Stomach (tissue), 9 donors: Measurements from ENCODE around the gene UNC5B. TPM values are rescaled to one million over a fixed set of nuclear protein-coding genes. Genes with fewer than 3 reads are reported as not detected.

Source experiments
- DNase-seq, 2 donors: peaks; one replicate each; pipeline versions ENCODE4 v3.0.0 to v3.0.0-alpha.2; 2013 to 2019
- H3K27ac ChIP-seq, 5 donors: fragments of 200-600 bp in 4 of 5; sonication (generic) in 4 of 5; one replicate each; pipeline ENCODE4 v1.5.1; 2013 to 2019; ENCODE audit warnings: mild to moderate bottlenecking in 1 of 5, moderate library complexity in 1 of 5
- H3K27me3 ChIP-seq, 3 donors: fragments of 200-600 bp; sonication (generic); one replicate each; pipeline ENCODE4 v1.5.1; 2017 to 2019; ENCODE audit warnings: mixed run types in 1 of 3
- H3K36me3 ChIP-seq, 4 donors: fragments of 200-600 bp; sonication (generic); 1 replicate in 3 of 4; 2 replicates in 1 of 4; pipeline ENCODE4 v1.5.1; 2016 to 2019
- H3K4me1 ChIP-seq, 4 donors: fragments of 200-600 bp; sonication (generic); one replicate each; pipeline ENCODE4 v1.5.1; 2016 to 2019
- H3K4me3 ChIP-seq, 4 donors: fragments of 200-600 bp; sonication (generic) in 3 of 4; one replicate each; pipeline ENCODE4 v1.5.1; 2016 to 2019; ENCODE audit warnings: mild to moderate bottlenecking in 1 of 4
- H3K9me3 ChIP-seq, 4 donors: fragments of 200-600 bp; sonication (generic); one replicate each; pipeline ENCODE4 v1.5.1; 2016 to 2019
- CTCF ChIP-seq, 7 experiments: fragments of 450-650 bp in 4 of 7; fragments of 200-600 bp in 3 of 7; sonication (generic) in 3 of 7; IDR thresholded peaks; one replicate each; pipeline ENCODE4 v1.5.1; 2016 to 2019; ENCODE audit warnings: antibody characterized with exemption in 7 of 7, control low read depth in 2 of 7, mild to moderate bottlenecking in 1 of 7
- EP300 ChIP-seq: sonication (generic); formaldehyde crosslinking; IDR thresholded peaks from one replicate; pipeline ENCODE4 v1.6.1; 2017; ENCODE audit warnings: antibody characterized with exemption
- POLR2A ChIP-seq, 4 donors: fragments of 450-650 bp; IDR thresholded peaks; one replicate each; pipeline ENCODE4 v1.6.1; 2016; ENCODE audit warnings: antibody characterized with exemption in 4 of 4, control low read depth in 2 of 4, mild to moderate bottlenecking in 1 of 4, moderate library complexity in 1 of 4
- POLR2AphosphoS5 ChIP-seq, 3 donors: sonication (generic); formaldehyde crosslinking; IDR thresholded peaks; one replicate each; pipeline ENCODE4 v1.6.1; 2016; ENCODE audit warnings: antibody characterized with exemption in 3 of 3
- WGBS, 5 donors: extraction: QIAGEN DNeasy Blood & Tissue Kit in 3 of 5; methylation state at CpG; one replicate each; pipeline versions ENCODE4 v1.1.5 to v1.1.7; 2013 to 2018; 5-methylcytosine and 5-hydroxymethylcytosine counted together
- intact Hi-C: fragments of 100-400 bp; cut with DNase I; formaldehyde crosslinking; loops from one replicate; pipeline ENCODE4 v1.15.1; 2023; ENCODE audit warnings: low total_unique reads
- polyA plus RNA-seq, 3 donors: library from polyadenylated mRNA; stranded (reverse); fragments of 200-250 nt; gene quantifications; one replicate each; pipeline ENCODE4 v1.2.3, GENCODE V29; 2013
- total RNA-seq, 5 donors: library from RNA; depleted of rRNA; stranded (reverse); fragments of >200 nt; gene quantifications; one replicate each; pipeline versions ENCODE4 v1.1.0 to v1.2.3, GENCODE V29; 2014 to 2016
- donor health status: healthy with polysubstance abuse.
- donor health status: Bipolar disorder and iron deficiency.
- donor health status: healthy.

Gene UNC5B
- total and polyA plus RNA-seq, 8 donors, result 1.4 to 42.9 (median 5.7) TPM

GRCh38 chr10:71214641-71215559 is 2.5 kb downstream of the UNC5B start:
- H3K9me3 ChIP-seq, result no peaks in the 10 kb centered on the region
- H3K4me1 ChIP-seq, result peaks cover 14 to 68% (median 63%) of the 10 kb centered on the region in 4 donors
- peaks cover 0 to 71% (median 11%) of the 10 kb centered on the region in 3 donors for H3K27me3 ChIP-seq
- H3K4me3 ChIP-seq, result peak overlapping the region in 2 of 4 donors; percentile 69 to 79
- no peaks in the 10 kb centered on the region for H3K36me3 ChIP-seq
- 82 to 91% (median 89%) methylated on average over 6 to 7 of the region's 7 CpGs for WGBS, 5 donors
- TF ChIP-seq CTCF (IDR thresholded peaks at IDR 0.05), result no peak
- TF ChIP-seq POLR2A (IDR thresholded peaks at IDR 0.05), result no peak
- no peak for TF ChIP-seq EP300
- TF ChIP-seq POLR2AphosphoS5 (IDR thresholded peaks at IDR 0.05), result no peak
- peak; percentile 5 to 23 for DNase-seq
- no peak overlapping the region for H3K27ac ChIP-seq
- intact Hi-C loops, result no loop called here

- DNase-seq, result peak in 1 of 2 donors; percentile 18
- intact Hi-C loops, result no loop called here
- H3K4me3 ChIP-seq, result peak overlapping the region in 1 of 4 donors; percentile 68
- TF ChIP-seq POLR2AphosphoS5 (IDR thresholded peaks at IDR 0.05), result no peak
- TF ChIP-seq CTCF (IDR thresholded peaks at IDR 0.05), result no peak
- TF ChIP-seq EP300, result no peak
- TF ChIP-seq POLR2A (IDR thresholded peaks at IDR 0.05), result no peak
- peaks cover 0 to 56% (median 3%) of the 10 kb centered on the region in 3 donors for H3K27me3 ChIP-seq
- H3K9me3 ChIP-seq, result no peaks in the 10 kb centered on the region
- peaks cover 14 to 71% (median 63%) of the 10 kb centered on the region in 4 donors for H3K4me1 ChIP-seq
- no peaks in the 10 kb centered on the region for H3K36me3 ChIP-seq
- WGBS, 5 donors, result 88 to 96% (median 92%) methylated on average over 1 of the region's 1 CpG
- H3K27ac ChIP-seq, result peak overlapping the region in 2 of 5 donors; percentile 19 to 49
Observed at GRCh38 chr10:71216363-71216695, 4.0 kb downstream of the UNC5B start.

GRCh38 chr10:71216751-71217265 is 4.4 kb downstream of the UNC5B start:
- Histone ChIP-seq H3K36me3 (no peaks in the 10 kb centered on the region), H3K4me1 (peaks cover 14 to 66% (median 59%) of the 10 kb centered on the region in 4 donors), H3K9me3 (no peaks in the 10 kb centered on the region), H3K27ac (peak overlapping the region in 4 of 5 donors; percentile 11 to 67 (median 34)), H3K27me3 (peaks cover 0 to 52% (median 0%) of the 10 kb centered on the region in 3 donors), H3K4me3 (peak overlapping the region; percentile 50 to 68 (median 54))
- DNase-seq, result peak; percentile 23 to 38
- intact Hi-C loops, result no loop called here
- TF ChIP-seq POLR2A (IDR thresholded peaks at IDR 0.05), result no peak
- no peak for TF ChIP-seq CTCF (IDR thresholded peaks at IDR 0.05)
- no peak for TF ChIP-seq POLR2AphosphoS5 (IDR thresholded peaks at IDR 0.05)
- TF ChIP-seq EP300, result no peak
- 20 to 48% (median 31%) methylated on average over 8 of the region's 8 CpGs for WGBS, 5 donors

GRCh38 chr10:71217266-71218045 is 5.1 kb downstream of the UNC5B start:
- Histone ChIP-seq H3K9me3 (no peaks in the 10 kb centered on the region), H3K4me1 (peaks cover 14 to 61% (median 53%) of the 10 kb centered on the region in 4 donors), H3K27ac (peak overlapping the region in 4 of 5 donors; percentile 19 to 67 (median 56)), H3K27me3 (peaks cover 0 to 45% (median 0%) of the 10 kb centered on the region in 3 donors), H3K36me3 (no peaks in the 10 kb centered on the region), H3K4me3 (peak overlapping the region; percentile 50 to 68 (median 54))
- intact Hi-C loops, result no loop called here
- TF ChIP-seq CTCF (IDR thresholded peaks at IDR 0.05) (peak in 1 of 7 experiments; percentile 9), EP300 (no peak), POLR2A (IDR thresholded peaks at IDR 0.05) (no peak), POLR2AphosphoS5 (IDR thresholded peaks at IDR 0.05) (peak in 1 of 3 donors; percentile 6)
- DNase-seq, result peak in 1 of 2 donors; percentile 53
- 2 to 7% (median 5%) methylated on average over 33 to 57 of the region's 57 CpGs for WGBS, 5 donors
